Measurements from ENCODE around the gene FAM167B.

DNA sequence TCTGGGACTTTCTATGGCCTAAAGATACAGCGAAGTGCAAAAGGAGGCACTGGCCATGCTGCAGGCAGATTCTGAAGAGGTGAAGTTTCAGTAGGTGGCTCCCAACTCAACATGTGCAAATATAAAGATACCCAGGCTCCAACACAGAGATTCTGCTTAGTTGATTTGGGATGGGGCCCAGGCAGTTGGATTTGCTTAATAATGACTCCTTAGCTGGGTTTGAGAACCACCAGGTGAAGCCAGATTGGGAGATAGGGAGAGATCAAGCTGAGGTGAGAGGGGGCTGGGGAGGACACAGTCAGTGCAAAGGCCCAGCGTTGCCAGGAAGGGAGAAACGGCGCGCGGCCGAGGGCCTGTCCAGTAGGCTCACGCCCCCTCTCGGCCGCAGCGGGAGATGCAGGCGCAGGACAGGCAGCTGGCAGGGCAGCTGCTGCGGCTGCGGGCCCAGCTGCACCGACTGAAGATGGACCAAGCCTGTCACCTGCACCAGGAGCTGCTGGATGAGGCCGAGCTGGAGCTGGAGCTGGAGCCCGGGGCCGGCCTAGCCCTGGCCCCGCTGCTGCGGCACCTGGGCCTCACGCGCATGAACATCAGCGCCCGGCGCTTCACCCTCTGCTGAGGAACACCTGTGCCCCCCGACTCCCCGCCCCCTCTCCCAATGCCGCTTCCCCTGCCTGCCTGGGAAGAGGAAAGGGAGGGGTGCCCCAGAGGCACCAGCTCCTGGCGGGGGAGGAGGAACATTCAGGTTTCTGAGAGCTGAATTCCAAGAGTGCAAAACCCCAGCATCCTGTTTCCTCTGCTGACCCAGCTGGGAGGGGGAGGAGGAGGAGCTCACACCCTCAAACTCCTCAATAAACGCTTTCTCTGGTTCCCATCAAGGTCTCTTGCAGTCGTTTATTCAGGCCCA is 1.2 kb downstream of the FAM167B start:
- TF ChIP-seq, protein P1, sequence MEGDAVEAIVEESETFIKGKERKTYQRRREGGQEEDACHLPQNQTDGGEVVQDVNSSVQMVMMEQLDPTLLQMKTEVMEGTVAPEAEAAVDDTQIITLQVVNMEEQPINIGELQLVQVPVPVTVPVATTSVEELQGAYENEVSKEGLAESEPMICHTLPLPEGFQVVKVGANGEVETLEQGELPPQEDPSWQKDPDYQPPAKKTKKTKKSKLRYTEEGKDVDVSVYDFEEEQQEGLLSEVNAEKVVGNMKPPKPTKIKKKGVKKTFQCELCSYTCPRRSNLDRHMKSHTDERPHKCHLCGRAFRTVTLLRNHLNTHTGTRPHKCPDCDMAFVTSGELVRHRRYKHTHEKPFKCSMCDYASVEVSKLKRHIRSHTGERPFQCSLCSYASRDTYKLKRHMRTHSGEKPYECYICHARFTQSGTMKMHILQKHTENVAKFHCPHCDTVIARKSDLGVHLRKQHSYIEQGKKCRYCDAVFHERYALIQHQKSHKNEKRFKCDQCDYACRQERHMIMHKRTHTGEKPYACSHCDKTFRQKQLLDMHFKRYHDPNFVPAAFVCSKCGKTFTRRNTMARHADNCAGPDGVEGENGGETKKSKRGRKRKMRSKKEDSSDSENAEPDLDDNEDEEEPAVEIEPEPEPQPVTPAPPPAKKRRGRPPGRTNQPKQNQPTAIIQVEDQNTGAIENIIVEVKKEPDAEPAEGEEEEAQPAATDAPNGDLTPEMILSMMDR (conservative IDR thresholded peaks at IDR 0.05): peak; percentile 96
- TF ChIP-seq ZFX (IDR thresholded peaks at IDR 0.05): no peak
